GM23338 (cell line): Measurements from ENCODE around the gene SLC9A9. TPM values are rescaled to one million over a fixed set of nuclear protein-coding genes. Genes with fewer than 3 reads are reported as not detected.

Experiments
- ATAC-seq: fragments of 200-7000 bp; cut with Tn5 transposase; 3 replicates; pipeline ENCODE4 v1.9.1; 2020
- DNase-seq: peaks from one replicate; pipeline ENCODE4 v3.0.0-alpha.2; 2015; ENCODE audit warnings: low spot score
- H2AFZ ChIP-seq: fragments of 200-600 bp; sonication (generic); 2 replicates; pipeline ENCODE4 v1.8.0; 2016; ENCODE audit warnings: antibody characterized with exemption, mild to moderate bottlenecking, moderate library complexity
- H3F3A ChIP-seq: fragments of 200-600 bp; sonication (generic); replicated peaks from 2 replicates; pipeline ENCODE4 v1.8.0; 2017; ENCODE audit warnings: antibody characterized with exemption, mixed run types, low read depth
- H3K27ac ChIP-seq: fragments of 200-600 bp; sonication (generic); 2 replicates; pipeline ENCODE4 v1.6.1; 2016; ENCODE audit warnings: low read depth
- H3K27me3 ChIP-seq: fragments of 200-600 bp; sonication (generic); 2 replicates; pipeline ENCODE4 v1.8.0; 2016; ENCODE audit warnings: mild to moderate bottlenecking, mixed run types, moderate library complexity; ENCODE audit not compliant: insufficient read depth
- H3K36me3 ChIP-seq: fragments of 200-600 bp; sonication (generic); 2 replicates; pipeline ENCODE4 v1.8.0; 2016; ENCODE audit warnings: mild to moderate bottlenecking; ENCODE audit not compliant: insufficient read depth
- H3K4me1 ChIP-seq: fragments of 200-600 bp; sonication (generic); 2 replicates; pipeline ENCODE4 v1.8.0; 2016; ENCODE audit warnings: mild to moderate bottlenecking, moderate library complexity; ENCODE audit not compliant: insufficient read depth
- H3K4me2 ChIP-seq: fragments of 200-600 bp; sonication (generic); 2 replicates; pipeline ENCODE4 v1.7.1; 2017; ENCODE audit warnings: mixed run types
- H3K4me3 ChIP-seq: fragments of 200-600 bp; sonication (generic); 2 replicates; pipeline ENCODE4 v1.6.1; 2016; ENCODE audit warnings: mixed run types
- H3K79me2 ChIP-seq: fragments of 200-600 bp; sonication (generic); replicated peaks from 2 replicates; pipeline ENCODE4 v1.8.0; 2017; ENCODE audit warnings: mild to moderate bottlenecking; ENCODE audit not compliant: insufficient read depth
- H3K9me2 ChIP-seq: fragments of 200-600 bp; sonication (generic); 2 replicates; pipeline ENCODE4 v1.8.0; 2017; ENCODE audit not compliant: insufficient read depth
- H4K20me1 ChIP-seq: fragments of 200-600 bp; sonication (generic); replicated peaks from 2 replicates; pipeline ENCODE4 v1.8.0; 2017; ENCODE audit warnings: mild to moderate bottlenecking; ENCODE audit not compliant: insufficient read depth
- H3K27ac Mint-ChIP-seq: 2 replicates; pipeline ENCODE4 v1.8.0; 2020; ENCODE audit warnings: inconsistent platforms, mild to moderate bottlenecking, moderate library complexity, mixed read lengths
- H3K27me3 Mint-ChIP-seq: 3 replicates; pipeline ENCODE4 v1.8.0; 2022; ENCODE audit warnings: low read depth, mild to moderate bottlenecking, moderate library complexity, mixed read lengths, inconsistent platforms; ENCODE audit not compliant: insufficient read depth, poor library complexity
- H3K36me3 Mint-ChIP-seq: 3 replicates; pipeline ENCODE4 v1.8.0; 2021; ENCODE audit warnings: low read depth, mild to moderate bottlenecking, inconsistent platforms, moderate library complexity, mixed read lengths
- H3K4me1 Mint-ChIP-seq: 3 replicates; pipeline ENCODE4 v1.8.0; 2020; ENCODE audit warnings: mild to moderate bottlenecking, inconsistent platforms, mixed read lengths
- H3K4me3 Mint-ChIP-seq: 3 replicates; pipeline ENCODE4 v1.8.0; 2021; ENCODE audit warnings: moderate library complexity, mild to moderate bottlenecking, inconsistent platforms, mixed read lengths
- H3K9me3 Mint-ChIP-seq: 3 replicates; pipeline ENCODE4 v1.8.0; 2020; ENCODE audit warnings: moderate library complexity, mild to moderate bottlenecking, inconsistent platforms, mixed read lengths
- CREB1 ChIP-seq: fragments of 250-450 bp; sonication (Bioruptor Pico); IDR thresholded peaks from 2 replicates; pipeline ENCODE4 v1.5.0; 2020; ENCODE audit warnings: low read depth, mild to moderate bottlenecking, moderate library complexity
- CTCF ChIP-seq, 2 experiments: fragments of 200-600 bp in 1 of 2; sonication (generic) in 1 of 2; conservative IDR thresholded peaks; 2 replicates each; pipeline versions ENCODE4 v1.5.1 to v1.6.1; 2016 to 2017; ENCODE audit warnings: antibody characterized with exemption in 2 of 2, low read depth in 2 of 2, mild to moderate bottlenecking in 2 of 2, moderate library complexity in 1 of 2
- EZH2 ChIP-seq: fragments of 200-600 bp; sonication (generic); IDR thresholded peaks from one replicate; pipeline ENCODE4 v1.8.0; 2017; ENCODE audit warnings: antibody characterized with exemption, mild to moderate bottlenecking, low read depth; ENCODE audit not compliant: unreplicated experiment
- EZH2phosphoT487 ChIP-seq: fragments of 200-600 bp; sonication (generic); IDR thresholded peaks from one replicate; pipeline ENCODE4 v1.8.1; 2018; ENCODE audit warnings: antibody characterized with exemption; ENCODE audit not compliant: unreplicated experiment
- JUNB ChIP-seq: IDR thresholded peaks from one replicate; pipeline ENCODE4 v1.6.1; 2016; ENCODE audit warnings: antibody characterized with exemption; ENCODE audit not compliant: unreplicated experiment
- NANOG ChIP-seq: IDR thresholded peaks from 2 replicates; pipeline ENCODE4 v1.6.1; 2016; ENCODE audit warnings: antibody characterized with exemption, borderline replicate concordance
- POLR2AphosphoS5 ChIP-seq: IDR thresholded peaks from 2 replicates; pipeline ENCODE4 v1.6.1; 2016; ENCODE audit warnings: antibody characterized with exemption, low read depth
- STAT1 ChIP-seq: IDR thresholded peaks from one replicate; pipeline ENCODE4 v1.6.1; 2016; ENCODE audit warnings: antibody characterized with exemption; ENCODE audit not compliant: unreplicated experiment
- ZNF114 ChIP-seq: fragments of 250-450 bp; sonication (Bioruptor Pico); IDR thresholded peaks from 2 replicates; pipeline ENCODE4 v1.5.0; 2020; ENCODE audit warnings: mild to moderate bottlenecking, moderate library complexity
- ZNF331 ChIP-seq: fragments of 250-450 bp; sonication (Bioruptor Pico); IDR thresholded peaks from 2 replicates; pipeline ENCODE4 v1.5.0; 2020; ENCODE audit warnings: low read depth, mild to moderate bottlenecking, moderate library complexity
- polyA plus RNA-seq: library from polyadenylated mRNA; unstranded; fragments of >200 nt; fragmentation: Nextera tagmentation; extraction: Ambion mirVana; gene quantifications from 2 replicates; pipeline ENCODE4 v1.2.1, GENCODE V29; 2016
- total RNA-seq: library from RNA; depleted of rRNA; stranded (reverse); fragments of >200 nt; shearing (Covaris generic); gene quantifications from 2 replicates; pipeline ENCODE4 v1.2.3, GENCODE V29; 2014
- TF ChIP-seq, protein P1 (sequence below): IDR thresholded peaks from 2 replicates; pipeline ENCODE4 v1.6.1; 2016; ENCODE audit warnings: antibody characterized with exemption

The SLC9A9 gene
- total and polyA plus RNA-seq, 2 experiments from 2014 or later: 1.3 to 1.6 TPM

DNA sequence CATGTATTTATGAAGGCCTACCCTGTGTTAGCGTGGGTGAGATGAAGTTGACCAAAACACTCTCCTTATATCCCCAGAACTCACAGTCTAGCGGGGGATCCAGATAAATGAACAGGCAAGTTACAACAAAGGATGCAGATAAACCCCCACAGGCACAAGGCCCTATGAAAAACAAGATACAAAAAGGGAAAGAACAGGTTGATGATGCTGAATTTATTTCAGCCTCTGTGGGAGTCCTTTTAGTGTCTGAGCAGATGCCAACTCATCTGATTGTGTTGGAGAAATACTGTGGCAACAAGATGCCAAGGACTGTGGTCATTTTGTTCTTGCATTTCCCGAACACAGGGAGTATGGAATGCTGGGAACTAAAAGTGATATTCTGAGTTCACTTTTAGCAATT, 428.7 kb downstream of the SLC9A9 start (continued):
- TF ChIP-seq, protein P1, sequence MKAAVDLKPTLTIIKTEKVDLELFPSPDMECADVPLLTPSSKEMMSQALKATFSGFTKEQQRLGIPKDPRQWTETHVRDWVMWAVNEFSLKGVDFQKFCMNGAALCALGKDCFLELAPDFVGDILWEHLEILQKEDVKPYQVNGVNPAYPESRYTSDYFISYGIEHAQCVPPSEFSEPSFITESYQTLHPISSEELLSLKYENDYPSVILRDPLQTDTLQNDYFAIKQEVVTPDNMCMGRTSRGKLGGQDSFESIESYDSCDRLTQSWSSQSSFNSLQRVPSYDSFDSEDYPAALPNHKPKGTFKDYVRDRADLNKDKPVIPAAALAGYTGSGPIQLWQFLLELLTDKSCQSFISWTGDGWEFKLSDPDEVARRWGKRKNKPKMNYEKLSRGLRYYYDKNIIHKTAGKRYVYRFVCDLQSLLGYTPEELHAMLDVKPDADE: no peak
- TF ChIP-seq CREB1 (CRISPR knock-in tag): no peak

- no peaks in the 10 kb centered on the region for H3K4me1 ChIP-seq
- no peaks in the 10 kb centered on the region; the same call in 2 of the 3 replicates for H3K9me3 Mint-ChIP-seq
- H3K27ac Mint-ChIP-seq: no peak overlapping the region
- no peak overlapping the region for H2AFZ ChIP-seq
- no peaks in the 10 kb centered on the region for H3K36me3 Mint-ChIP-seq
- no peaks in the 10 kb centered on the region for H3F3A ChIP-seq
- H3K79me2 ChIP-seq: no peaks in the 10 kb centered on the region
- DNase-seq (no peak), ATAC-seq (no peak)
- H3K4me2 ChIP-seq: no peak overlapping the region
- no peak overlapping the region for H3K4me3 ChIP-seq
- peaks cover 1% of the 10 kb centered on the region for H3K27me3 Mint-ChIP-seq
- TF ChIP-seq ZNF331 (CRISPR knock-in tag) (no peak), CTCF (conservative IDR thresholded peaks at IDR 0.05; ENCODE audit: low read depth in 2 of 2) (no peak), STAT1 (no peak), CREB1 (CRISPR knock-in tag) (no peak), EZH2 (no peak), JUNB (no peak), POLR2AphosphoS5 (no peak), NANOG (no peak), EZH2phosphoT487 (no peak)
- H3K36me3 ChIP-seq: no peaks in the 10 kb centered on the region
- H3K27ac ChIP-seq: no peak overlapping the region
- no peaks in the 10 kb centered on the region for H4K20me1 ChIP-seq
- H3K27me3 ChIP-seq: no peaks in the 10 kb centered on the region
- H3K4me3 Mint-ChIP-seq: no peak overlapping the region
- H3K9me2 ChIP-seq: 0 out of 2 replicates have a peak, but pooled peaks cover 13% of the 10 kb centered on the region
- H3K4me1 Mint-ChIP-seq: 0 out of 3 replicates have a peak, but pooled peaks cover 2% of the 10 kb centered on the region
Measured at GRCh38 chr3:143418391-143418790, 429.9 kb downstream of the SLC9A9 start.

GRCh38 chr3:143416229-143416628, 432.0 kb downstream of the SLC9A9 start:
- H3K4me1 Mint-ChIP-seq: peaks cover 2% of the 10 kb centered on the region; the same call in 1 of the 3 replicates
- H3F3A ChIP-seq: no peaks in the 10 kb centered on the region
- H3K36me3 ChIP-seq: no peaks in the 10 kb centered on the region
- no peaks in the 10 kb centered on the region; the same call in 2 of the 3 replicates for H3K9me3 Mint-ChIP-seq
- H3K36me3 Mint-ChIP-seq: no peaks in the 10 kb centered on the region
- H3K4me2 ChIP-seq: no peak overlapping the region
- H4K20me1 ChIP-seq: no peaks in the 10 kb centered on the region
- ATAC-seq: no peak
- no peak for DNase-seq
- no peak overlapping the region for H3K27ac Mint-ChIP-seq
- no peak overlapping the region for H3K4me3 ChIP-seq
- H3K4me1 ChIP-seq: no peaks in the 10 kb centered on the region
- no peak overlapping the region for H2AFZ ChIP-seq
- no peaks in the 10 kb centered on the region for H3K79me2 ChIP-seq
- H3K4me3 Mint-ChIP-seq: no peak overlapping the region
- no peak overlapping the region for H3K27ac ChIP-seq
- 0 out of 2 replicates have a peak, but pooled peaks cover 13% of the 10 kb centered on the region for H3K9me2 ChIP-seq
- H3K27me3 Mint-ChIP-seq: peaks cover 4% of the 10 kb centered on the region
- H3K27me3 ChIP-seq: no peaks in the 10 kb centered on the region
- TF ChIP-seq ZNF331 (CRISPR knock-in tag) (no peak), JUNB (no peak), POLR2AphosphoS5 (no peak), EZH2phosphoT487 (no peak), EZH2 (no peak), ZNF114 (CRISPR knock-in tag) (no peak), STAT1 (no peak), CTCF (conservative IDR thresholded peaks at IDR 0.05; ENCODE audit: low read depth in 2 of 2) (no peak), CREB1 (CRISPR knock-in tag) (no peak), NANOG (no peak)
- TF ChIP-seq, protein P1: no peak
